A673 (cell line): ENCODE measurements around the gene MMP24OS. TPM values are rescaled to one million over a fixed set of nuclear protein-coding genes. Genes with fewer than 3 reads are reported as not detected.

Source experiments
- BruUV-seq: library from RNA; stranded (reverse); fragments of 400-500 nt; replicated peaks from 2 replicates; lab custom pipeline; 2021; lab: Mats Ljungman, UMichigan
- CTCF ChIA-PET: fragments of 300-600 bp; sonication (Branson Sonifier 250); formaldehyde crosslinking; loops from one replicate; lab custom pipeline; 2022; ENCODE audit warnings: antibody characterized with exemption; lab: Charles Lee
- POLR2A ChIA-PET: fragments of 300-600 bp; sonication (Branson Sonifier 250); formaldehyde crosslinking; loops from one replicate; lab custom pipeline; 2022; ENCODE audit warnings: antibody characterized with exemption; ENCODE audit not compliant: low non-redundant PET; lab: Charles Lee
- DNase-seq: peaks from one replicate; pipeline ENCODE4 v3.0.0-alpha.2; 2015; ENCODE audit warnings: low spot score
- H3K27ac ChIP-seq: fragments of 200-600 bp; sonication (generic); 2 replicates; pipeline ENCODE4 v1.5.1; 2016; ENCODE audit warnings: mixed run types, low read depth, mild to moderate bottlenecking, mixed read lengths, antibody characterized with exemption, low read length; ENCODE audit not compliant: poor library complexity, severe bottlenecking
- H3K27me3 ChIP-seq: fragments of 200-600 bp; sonication (generic); replicated peaks from 2 replicates; pipeline ENCODE4 v1.6.1; 2017; ENCODE audit warnings: mixed run types, low read depth, mild to moderate bottlenecking, mixed read lengths, antibody characterized with exemption, low read length; ENCODE audit not compliant: insufficient read depth, poor library complexity
- H3K36me3 ChIP-seq: fragments of 200-600 bp; sonication (generic); 2 replicates; pipeline ENCODE4 v1.6.1; 2016; ENCODE audit warnings: mixed run types, mild to moderate bottlenecking, mixed read lengths, antibody characterized with exemption, low read length; ENCODE audit not compliant: insufficient read depth, poor library complexity, severe bottlenecking
- H3K4me1 ChIP-seq: fragments of 200-600 bp; sonication (generic); 2 replicates; pipeline ENCODE4 v1.6.1; 2017; ENCODE audit warnings: mixed run types, mild to moderate bottlenecking, mixed read lengths, antibody characterized with exemption, low read length; ENCODE audit not compliant: insufficient read depth, poor library complexity, severe bottlenecking
- H3K4me3 ChIP-seq: fragments of 200-600 bp; sonication (generic); 2 replicates; pipeline ENCODE4 v1.5.1; 2016; ENCODE audit warnings: low read depth, mixed run types, mild to moderate bottlenecking, mixed read lengths, low read length; ENCODE audit not compliant: poor library complexity, severe bottlenecking
- H3K9me3 ChIP-seq: fragments of 200-600 bp; sonication (generic); 2 replicates; pipeline ENCODE4 v1.6.1; 2016; ENCODE audit warnings: mixed run types, low read depth, mild to moderate bottlenecking, mixed read lengths, antibody characterized with exemption, low read length; ENCODE audit not compliant: poor library complexity, severe bottlenecking
- EZH2 ChIP-seq: fragments of 200-600 bp; sonication (generic); IDR thresholded peaks from 2 replicates; pipeline ENCODE4 v1.6.1; 2017; ENCODE audit warnings: borderline replicate concordance, low read depth, mild to moderate bottlenecking, mixed read lengths, antibody characterized with exemption, low read length; ENCODE audit not compliant: poor library complexity, severe bottlenecking
- intact Hi-C: fragments of 100-400 bp; cut with micrococcal nuclease; formaldehyde crosslinking; loops from one replicate; pipeline ENCODE4 v1.10.0; 2022; ENCODE audit not compliant: unreplicated experiment
- total RNA-seq: library from RNA; stranded (reverse); gene quantifications from 2 replicates; pipeline ENCODE4 v1.2.3, GENCODE V29; 2021
- TF ChIP-seq, protein P1 (sequence below): fragments of 300-800, 200-600 bp; sonication (generic); conservative IDR thresholded peaks from 2 replicates; pipeline ENCODE4 v1.5.1; 2017; ENCODE audit warnings: low read depth, mild to moderate bottlenecking, antibody characterized with exemption, low read length, moderate library complexity, mixed read lengths

The MMP24OS gene
- total RNA-seq, 1 experiment from 2014 or later, result 26.2 TPM

DNA sequence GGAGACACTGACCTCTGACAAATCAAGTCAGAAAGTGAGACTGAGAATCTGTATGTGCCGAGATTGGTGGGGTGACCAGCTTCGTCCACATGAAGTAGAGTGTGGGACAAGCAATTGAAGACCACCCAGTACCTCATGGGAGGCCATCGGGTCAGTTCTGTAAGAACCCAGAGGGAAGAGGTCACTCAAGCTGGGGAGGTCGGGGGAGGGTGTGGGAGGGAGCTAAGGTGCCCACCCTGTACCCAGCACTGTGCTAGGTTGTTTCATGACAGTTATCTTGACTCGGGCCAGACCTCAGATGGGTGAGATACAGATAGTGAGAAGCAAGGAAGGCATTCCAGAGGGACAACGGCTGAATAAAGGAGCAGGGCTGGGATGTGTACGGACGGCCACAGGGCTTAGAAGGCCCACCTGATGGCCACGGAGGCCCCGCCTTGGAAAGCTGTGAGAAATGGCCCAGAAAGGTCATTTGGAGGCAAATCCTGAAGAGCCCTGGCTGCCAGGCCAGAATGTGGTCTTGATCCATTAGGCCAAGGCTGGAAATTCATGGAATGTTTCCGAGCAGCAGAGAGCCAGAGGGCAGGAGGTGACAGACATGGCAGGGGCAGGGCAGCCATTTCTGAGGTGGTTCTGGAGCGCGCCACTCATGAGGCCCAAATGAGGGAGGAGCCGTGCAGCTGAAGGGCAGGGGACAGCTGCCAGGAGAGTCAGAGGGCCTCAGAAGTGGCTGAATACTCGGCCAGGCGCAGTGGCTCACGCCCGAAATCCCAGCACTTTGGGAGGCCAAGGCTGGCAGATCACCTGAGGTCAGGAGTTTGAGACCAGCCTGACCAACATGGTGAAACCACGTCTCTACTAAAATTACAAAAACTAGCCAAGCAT, 7.7 kb downstream of the MMP24OS start:
- H3K9me3 ChIP-seq, result no peaks in the 10 kb centered on the region
- H3K4me3 ChIP-seq, result no peak overlapping the region
- POLR2A ChIA-PET, result no interaction called here
- no peak for DNase-seq
- H3K27me3 ChIP-seq, result no peaks in the 10 kb centered on the region
- intact Hi-C loops, result no loop called here
- no TSS peak for BruUV-seq
- no peaks in the 10 kb centered on the region for H3K4me1 ChIP-seq
- H3K27ac ChIP-seq, result no peak overlapping the region
- no peak for TF ChIP-seq EZH2
- TF ChIP-seq, protein P1, sequence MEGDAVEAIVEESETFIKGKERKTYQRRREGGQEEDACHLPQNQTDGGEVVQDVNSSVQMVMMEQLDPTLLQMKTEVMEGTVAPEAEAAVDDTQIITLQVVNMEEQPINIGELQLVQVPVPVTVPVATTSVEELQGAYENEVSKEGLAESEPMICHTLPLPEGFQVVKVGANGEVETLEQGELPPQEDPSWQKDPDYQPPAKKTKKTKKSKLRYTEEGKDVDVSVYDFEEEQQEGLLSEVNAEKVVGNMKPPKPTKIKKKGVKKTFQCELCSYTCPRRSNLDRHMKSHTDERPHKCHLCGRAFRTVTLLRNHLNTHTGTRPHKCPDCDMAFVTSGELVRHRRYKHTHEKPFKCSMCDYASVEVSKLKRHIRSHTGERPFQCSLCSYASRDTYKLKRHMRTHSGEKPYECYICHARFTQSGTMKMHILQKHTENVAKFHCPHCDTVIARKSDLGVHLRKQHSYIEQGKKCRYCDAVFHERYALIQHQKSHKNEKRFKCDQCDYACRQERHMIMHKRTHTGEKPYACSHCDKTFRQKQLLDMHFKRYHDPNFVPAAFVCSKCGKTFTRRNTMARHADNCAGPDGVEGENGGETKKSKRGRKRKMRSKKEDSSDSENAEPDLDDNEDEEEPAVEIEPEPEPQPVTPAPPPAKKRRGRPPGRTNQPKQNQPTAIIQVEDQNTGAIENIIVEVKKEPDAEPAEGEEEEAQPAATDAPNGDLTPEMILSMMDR, result no peak
- CTCF ChIA-PET, result no interaction called here
- no peaks in the 10 kb centered on the region for H3K36me3 ChIP-seq

DNA sequence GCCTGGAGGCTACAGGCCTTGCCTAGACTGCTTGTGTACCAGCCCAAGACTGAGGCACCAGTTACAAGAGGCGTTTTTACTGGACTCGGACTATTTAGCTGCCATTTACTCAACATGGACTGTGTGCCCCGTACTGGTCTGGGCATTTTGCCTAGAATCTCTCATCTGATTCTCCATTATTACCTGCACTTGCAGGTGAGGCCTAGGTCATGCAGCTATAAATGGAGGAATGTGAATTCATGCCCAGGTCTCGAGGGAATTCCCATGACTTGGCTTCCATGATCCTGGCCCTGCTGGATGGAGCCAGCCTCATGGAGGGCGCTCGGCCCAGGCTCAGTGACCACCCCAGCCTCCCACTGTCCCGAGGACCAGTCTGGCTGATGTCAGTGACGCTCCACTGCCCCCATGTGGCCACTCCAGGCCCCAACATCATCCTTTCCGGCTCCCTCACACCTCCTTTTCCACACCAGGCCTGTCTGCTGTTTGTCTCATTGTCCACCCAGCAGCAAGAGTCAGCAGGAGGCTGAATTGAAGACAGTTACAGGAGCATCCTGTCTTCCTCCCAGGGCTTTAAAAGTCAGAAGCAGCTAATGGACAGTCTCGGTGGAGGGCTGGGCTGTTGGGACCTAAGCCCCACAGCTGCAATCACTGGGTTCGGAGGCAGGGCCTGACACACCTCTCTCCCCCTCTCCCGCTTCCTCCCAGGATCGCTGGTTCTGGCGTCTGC, 8.7 kb downstream of the MMP24OS start:
- Histone ChIP-seq H3K4me3 (no peak overlapping the region), H3K27me3 (no peaks in the 10 kb centered on the region), H3K4me1 (no peaks in the 10 kb centered on the region), H3K27ac (no peak overlapping the region), H3K9me3 (no peaks in the 10 kb centered on the region), H3K36me3 (no peaks in the 10 kb centered on the region)
- ChIA-PET POLR2A (interaction anchor here (0.6 to 0.7 kb wide), 2 partner anchors 35 to 72 kb away, joined by 3 to 4 read pairs; no protein-coding TSS in a partner anchor), CTCF (interaction anchor here (0.6 to 1.0 kb wide), 6 partner anchors 43 to 393 kb away, joined by 3 to 5 read pairs (median 3); no protein-coding TSS in a partner anchor)
- no peak for TF ChIP-seq EZH2
- TF ChIP-seq, protein P1, result peak; percentile 87
- DNase-seq, result peak; percentile 62
- intact Hi-C loops, result loop anchor here (2.0 to 5.0 kb wide), 2 partner anchors 124 to 437 kb away; no protein-coding TSS in a partner anchor
- BruUV-seq, result no TSS peak

DNA sequence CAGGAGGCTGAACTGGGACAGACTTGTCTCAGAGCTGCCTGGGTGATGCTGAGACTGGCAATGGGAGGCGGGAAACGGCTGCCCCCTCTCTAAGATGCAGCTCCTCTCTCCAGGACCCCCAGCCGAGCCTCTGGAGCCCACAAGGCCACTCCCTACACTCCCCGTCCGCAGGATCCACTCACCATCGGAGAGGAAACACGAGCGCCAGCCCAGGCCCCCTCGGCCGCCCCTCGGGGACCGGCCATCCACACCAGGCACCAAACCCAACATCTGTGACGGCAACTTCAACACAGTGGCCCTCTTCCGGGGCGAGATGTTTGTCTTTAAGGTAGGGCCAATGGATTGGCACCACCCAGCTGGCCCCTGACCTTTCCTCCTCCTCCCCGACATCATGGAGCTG, 10.8 kb downstream of the MMP24OS start:
- ChIA-PET CTCF (no interaction called here), POLR2A (no interaction called here)
- intact Hi-C loops, result loop anchor here (5.0 kb wide), 1 partner anchor 435 kb away; no protein-coding TSS in a partner anchor
- no peak overlapping the region for H3K27ac ChIP-seq
- TF ChIP-seq, protein P1, result no peak
- no peak for TF ChIP-seq EZH2
- no peak overlapping the region for H3K4me3 ChIP-seq
- no peaks in the 10 kb centered on the region for H3K9me3 ChIP-seq
- no peaks in the 10 kb centered on the region for H3K4me1 ChIP-seq
- DNase-seq, result no peak
- no peaks in the 10 kb centered on the region for H3K27me3 ChIP-seq
- no TSS peak for BruUV-seq
- no peaks in the 10 kb centered on the region for H3K36me3 ChIP-seq
